HK-2 (cell line): ENCODE results near the gene MARCHF9.
A peak's percentile ranks its signal among the peaks of the same experiment; 100 is the strongest.
"Not testable (repeated sequence)": the region's sequence is repeated elsewhere in the genome, so short reads cannot be mapped to it uniquely, and the experiment has no call there.

Experiments
- DNase-seq: peaks from one replicate; pipeline ENCODE4 v3.0.0-alpha.2; 2018; ENCODE audit not compliant: unreplicated experiment

The MARCHF9 gene

GRCh38 chr12:57769594-57769993 is 14.7 kb downstream of the MARCHF9 start:
- DNase-seq, result no peak

- DNase-seq, result no peak
Measured at GRCh38 chr12:57770734-57771133, 15.8 kb downstream of the MARCHF9 start.

- DNase-seq, result peak; percentile 89
Measured at GRCh38 chr12:57771236-57771872, 16.5 kb downstream of the MARCHF9 start.

GRCh38 chr12:57771873-57772428 is 17.0 kb downstream of the MARCHF9 start, which contains the start of gene METTL1:
Gene METTL1 (minus strand): TSS chr12:57772105. CDS start chr12:57772083, 22 bp downstream.
- peak; percentile 96 for DNase-seq

GRCh38 chr12:57772429-57773322 is 17.8 kb downstream of the MARCHF9 start, which contains the start of gene EEF1AKMT3:
Gene EEF1AKMT3 (plus strand): TSS chr12:57772614. CDS start chr12:57772725, 111 bp downstream.
- DNase-seq, result peak; percentile 78

- not testable (repeated sequence) for DNase-seq
Measured at GRCh38 chr12:57774634-57775033, 19.7 kb downstream of the MARCHF9 start.

- DNase-seq, result no peak
Measured at GRCh38 chr12:57775044-57775443, 20.1 kb downstream of the MARCHF9 start.

GRCh38 chr12:57775563-57776246 is 20.8 kb downstream of the MARCHF9 start:
- DNase-seq, result no peak

- no peak for DNase-seq
Measured at GRCh38 chr12:57776247-57776587, 21.3 kb downstream of the MARCHF9 start.

GRCh38 chr12:57777367-57777766 is 22.5 kb downstream of the MARCHF9 start:
- no peak for DNase-seq

GRCh38 chr12:57777911-57778310 is 23.0 kb downstream of the MARCHF9 start:
- no peak for DNase-seq

- no peak for DNase-seq
Measured at GRCh38 chr12:57779736-57780135, 24.8 kb downstream of the MARCHF9 start.

GRCh38 chr12:57780284-57780897 is 25.5 kb downstream of the MARCHF9 start:
- no peak for DNase-seq

- DNase-seq, result no peak
Measured at GRCh38 chr12:57781244-57781643, 26.3 kb downstream of the MARCHF9 start.

- DNase-seq, result no peak
Measured at GRCh38 chr12:57781801-57782200, 26.9 kb downstream of the MARCHF9 start.

- no peak for DNase-seq
Measured at GRCh38 chr12:57782243-57782607, 27.3 kb downstream of the MARCHF9 start.

GRCh38 chr12:57782608-57783465 is 27.9 kb downstream of the MARCHF9 start, which contains the start of gene TSFM:
Gene TSFM (plus strand): TSS chr12:57782787. CDS start chr12:57782802, 15 bp downstream.
- peak; percentile 95 for DNase-seq

GRCh38 chr12:57783466-57783801 is 28.5 kb downstream of the MARCHF9 start:
- no peak for DNase-seq

GRCh38 chr12:57783861-57784260 is 29.0 kb downstream of the MARCHF9 start:
- no peak for DNase-seq

GRCh38 chr12:57793920-57794319 is 39.0 kb downstream of the MARCHF9 start:
- DNase-seq, result no peak

- no peak for DNase-seq
Measured at GRCh38 chr12:57795354-57795753, 40.5 kb downstream of the MARCHF9 start.
